K562 (cell line): ENCODE results near the gene PLEKHM2. TPM values are rescaled to one million over a fixed set of nuclear protein-coding genes. Genes with fewer than 3 reads are reported as not detected.
A peak's percentile ranks its signal among the peaks of the same experiment; 100 is the strongest.

Source experiments
- CXXC5 ChIP-seq: fragments of 250-450 bp; sonication (Bioruptor Pico); IDR thresholded peaks from 2 replicates; pipeline ENCODE4 v1.8.0; 2022; ENCODE audit warnings: inconsistent platforms, mild to moderate bottlenecking, moderate library complexity
- DEAF1 ChIP-seq: fragments of 450-650 bp; formaldehyde crosslinking; IDR thresholded peaks from 2 replicates; pipeline ENCODE4 v1.4.0; 2020; ENCODE audit warnings: mild to moderate bottlenecking, moderate library complexity
- ELF2 ChIP-seq: fragments of 250-450 bp; sonication (Bioruptor Pico); IDR thresholded peaks from 2 replicates; pipeline ENCODE4 v1.5.0; 2021; ENCODE audit warnings: mild to moderate bottlenecking
- ELK3 ChIP-seq: fragments of 450-650 bp; formaldehyde crosslinking; IDR thresholded peaks from 2 replicates; pipeline ENCODE4 v1.4.0; 2020; ENCODE audit warnings: mild to moderate bottlenecking
- ETV1 ChIP-seq: fragments of 450-650 bp; conservative IDR thresholded peaks from 2 replicates; pipeline ENCODE4 v1.6.1; 2016; ENCODE audit warnings: missing genetic modification characterization, control low read depth, low read depth, missing compliant biosample characterization
- GABPB1 ChIP-seq: sonication (generic); formaldehyde crosslinking; IDR thresholded peaks from 2 replicates; pipeline ENCODE4 v1.8.0; 2022; ENCODE audit warnings: mild to moderate bottlenecking, missing genetic modification reagents
- HDAC3 ChIP-seq: fragments of 450-650 bp; IDR thresholded peaks from 2 replicates; pipeline ENCODE4 v1.6.1; 2018; ENCODE audit warnings: borderline replicate concordance, mild to moderate bottlenecking, moderate library complexity; ENCODE audit not compliant: partially characterized antibody
- HNRNPH1 ChIP-seq: fragments of 200-400 bp; formaldehyde crosslinking; optimal IDR thresholded peaks from 2 replicates; pipeline ENCODE3; 2017; ENCODE audit warnings: low read depth, mild to moderate bottlenecking, low read length, moderate library complexity
- MXI1 ChIP-seq: IDR thresholded peaks from 2 replicates; pipeline ENCODE4 v1.6.1; 2011; ENCODE audit warnings: low read depth, mild to moderate bottlenecking, improper control_type of control experiment, low read length
- NEUROD1 ChIP-seq: fragments of 150-350 bp; IDR thresholded peaks from 2 replicates; pipeline ENCODE4 v1.6.1; 2014; ENCODE audit warnings: borderline replicate concordance, low read length, low read depth; ENCODE audit not compliant: partially characterized antibody
- NFIC ChIP-seq: fragments of 450-650 bp; IDR thresholded peaks from 2 replicates; pipeline ENCODE4 v1.6.1; 2017; ENCODE audit warnings: mild to moderate bottlenecking, inconsistent platforms
- PML ChIP-seq: IDR thresholded peaks from 2 replicates; pipeline ENCODE4 v1.6.1; 2012; ENCODE audit warnings: low read length, inconsistent platforms
- SETDB1 ChIP-seq: IDR thresholded peaks from one replicate; pipeline ENCODE4 v1.6.1; 2012; ENCODE audit warnings: low read length, control low read depth, inconsistent platforms
- ZNF311 ChIP-seq: fragments of 250-450 bp; sonication (Bioruptor Pico); IDR thresholded peaks from 2 replicates; pipeline ENCODE4 v1.4.0; 2020; ENCODE audit warnings: mild to moderate bottlenecking, moderate library complexity
- ZNF398 ChIP-seq: fragments of 250-450 bp; sonication (Bioruptor Pico); IDR thresholded peaks from 2 replicates; pipeline ENCODE4 v1.8.0; 2021; ENCODE audit warnings: moderate library complexity, mild to moderate bottlenecking, inconsistent platforms
- ZNF717 ChIP-seq: fragments of 250-450 bp; sonication (Bioruptor Pico); IDR thresholded peaks from 2 replicates; pipeline ENCODE4 v1.5.0; 2021
- polyA plus RNA-seq, 8 experiments: library from polyadenylated mRNA; depleted of rRNA in 4 of 8; stranded (reverse) in 5 of 8; unstranded in 3 of 8; fragments of >200 nt; fragmentation: Nextera tagmentation in 2 of 8; fragmentation: Illumina TruSeq in 1 of 8; extraction: Ambion mirVana in 2 of 8; extraction: Trizol in 1 of 8; gene quantifications; 2 replicates each; pipeline versions ENCODE4 v1.2.1 to v1.2.3, GENCODE V29; 2011 to 2014; ENCODE audit warnings: inconsistent platforms in 1 of 8, missing spikeins in 1 of 8
- total RNA-seq, 7 experiments: library from RNA; depleted of rRNA in 6 of 7; stranded (reverse); fragments of >200 nt in 6 of 7; fragmentation: Illumina TruSeq in 2 of 7; extraction: Trizol in 2 of 7; gene quantifications; 2 replicates each; pipeline versions ENCODE4 v1.2.1 to v1.2.3, GENCODE V29; 2011 to 2021; ENCODE audit warnings: low replicate concordance in 1 of 7
- TF ChIP-seq, protein P1 (sequence below), 2 experiments: IDR thresholded peaks; 2 replicates each; pipeline ENCODE4 v1.6.1; 2012; ENCODE audit warnings: improper control_type of control experiment in 2 of 2, low read depth in 2 of 2, low read length in 2 of 2, borderline replicate concordance in 1 of 2
- TF ChIP-seq, protein P2 (sequence below), 2 experiments: fragments of 200-800 bp in 1 of 2; sonication (Bioruptor generic) in 1 of 2; sonication (generic) in 1 of 2; formaldehyde crosslinking in 1 of 2; IDR thresholded peaks in 1 of 2; conservative IDR thresholded peaks in 1 of 2; 2 replicates each; pipeline versions ENCODE4 v1.5.0 to v1.6.1; 2016 to 2020; ENCODE audit warnings: missing compliant biosample characterization in 1 of 2, missing genetic modification characterization in 1 of 2, missing genetic modification reagents in 1 of 2

Gene PLEKHM2
- total and polyA plus RNA-seq, 9 of the 15 experiments (the other 6 are each of a cell fraction or from before 2014, with no cell fraction given), result 0.27 to 63.7 (median 33.2) TPM

- TF ChIP-seq HNRNPH1, result no peak
- TF ChIP-seq, protein P1, sequence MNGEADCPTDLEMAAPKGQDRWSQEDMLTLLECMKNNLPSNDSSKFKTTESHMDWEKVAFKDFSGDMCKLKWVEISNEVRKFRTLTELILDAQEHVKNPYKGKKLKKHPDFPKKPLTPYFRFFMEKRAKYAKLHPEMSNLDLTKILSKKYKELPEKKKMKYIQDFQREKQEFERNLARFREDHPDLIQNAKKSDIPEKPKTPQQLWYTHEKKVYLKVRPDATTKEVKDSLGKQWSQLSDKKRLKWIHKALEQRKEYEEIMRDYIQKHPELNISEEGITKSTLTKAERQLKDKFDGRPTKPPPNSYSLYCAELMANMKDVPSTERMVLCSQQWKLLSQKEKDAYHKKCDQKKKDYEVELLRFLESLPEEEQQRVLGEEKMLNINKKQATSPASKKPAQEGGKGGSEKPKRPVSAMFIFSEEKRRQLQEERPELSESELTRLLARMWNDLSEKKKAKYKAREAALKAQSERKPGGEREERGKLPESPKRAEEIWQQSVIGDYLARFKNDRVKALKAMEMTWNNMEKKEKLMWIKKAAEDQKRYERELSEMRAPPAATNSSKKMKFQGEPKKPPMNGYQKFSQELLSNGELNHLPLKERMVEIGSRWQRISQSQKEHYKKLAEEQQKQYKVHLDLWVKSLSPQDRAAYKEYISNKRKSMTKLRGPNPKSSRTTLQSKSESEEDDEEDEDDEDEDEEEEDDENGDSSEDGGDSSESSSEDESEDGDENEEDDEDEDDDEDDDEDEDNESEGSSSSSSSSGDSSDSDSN (IDR thresholded peaks at IDR 0.05; ENCODE audit: borderline replicate concordance in 1 of 2, low read depth in 2 of 2, low read length in 2 of 2), result peak; percentile 11 to 88; a peak in 3 of 4 replicates
- no peak; the same call in 1 of the 2 replicates for TF ChIP-seq GABPB1 (CRISPR knock-in tag)
- no peak for TF ChIP-seq ZNF717 (CRISPR knock-in tag)
- no peak for TF ChIP-seq NFIC
- TF ChIP-seq ZNF311 (CRISPR knock-in tag), result no peak
- TF ChIP-seq ELK3 (CRISPR knock-in tag), result no peak
- no peak for TF ChIP-seq SETDB1
- TF ChIP-seq, protein P2, sequence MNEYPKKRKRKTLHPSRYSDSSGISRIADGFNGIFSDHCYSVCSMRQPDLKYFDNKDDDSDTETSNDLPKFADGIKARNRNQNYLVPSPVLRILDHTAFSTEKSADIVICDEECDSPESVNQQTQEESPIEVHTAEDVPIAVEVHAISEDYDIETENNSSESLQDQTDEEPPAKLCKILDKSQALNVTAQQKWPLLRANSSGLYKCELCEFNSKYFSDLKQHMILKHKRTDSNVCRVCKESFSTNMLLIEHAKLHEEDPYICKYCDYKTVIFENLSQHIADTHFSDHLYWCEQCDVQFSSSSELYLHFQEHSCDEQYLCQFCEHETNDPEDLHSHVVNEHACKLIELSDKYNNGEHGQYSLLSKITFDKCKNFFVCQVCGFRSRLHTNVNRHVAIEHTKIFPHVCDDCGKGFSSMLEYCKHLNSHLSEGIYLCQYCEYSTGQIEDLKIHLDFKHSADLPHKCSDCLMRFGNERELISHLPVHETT (CRISPR knock-in tag; conservative IDR thresholded peaks at IDR 0.05 in 1 of 2, IDR thresholded peaks at IDR 0.05 in 1 of 2), result peak in 1 of 2 experiments; percentile 82; a peak in 3 of 4 replicates
- peak; percentile 19 for TF ChIP-seq NEUROD1
- no peak for TF ChIP-seq ELF2 (CRISPR knock-in tag)
- TF ChIP-seq DEAF1 (CRISPR knock-in tag), result no peak
- no peak for TF ChIP-seq MXI1
- TF ChIP-seq ZNF398 (CRISPR knock-in tag), result no peak
- TF ChIP-seq PML, result no peak
- 0 out of 2 replicates have a peak, but pooled peaks have one; percentile 32 for TF ChIP-seq CXXC5 (CRISPR knock-in tag)
- no peak for TF ChIP-seq HDAC3
- no peak for TF ChIP-seq ETV1 (tag)
These were observed 560 bp downstream of the PLEKHM2 start (continued) for GRCh38 chr1:15684468-15685291.
